Adrenal gland (tissue), 5 donors: Measurements from ENCODE around the gene SOX13.

Experiments used
- CTCF ChIP-seq, 6 experiments: fragments of 450-650 bp in 4 of 6; fragments of 200-600 bp in 2 of 6; sonication (generic) in 1 of 6; IDR thresholded peaks; 1 replicate in 5 of 6; 2 replicates in 1 of 6; pipeline versions ENCODE4 v1.5.1 to v1.8.0; 2016 to 2021; ENCODE audit warnings: antibody characterized with exemption in 6 of 6, mild to moderate bottlenecking in 2 of 6, moderate library complexity in 1 of 6
- POLR2A ChIP-seq, 2 donors: fragments of 450-650 bp; IDR thresholded peaks; one replicate each; pipeline ENCODE4 v1.6.1; 2017; ENCODE audit warnings: antibody characterized with exemption in 2 of 2, mild to moderate bottlenecking in 2 of 2, moderate library complexity in 1 of 2
- donor health status: DM: no; HTN: no; CAD: no.

- TF ChIP-seq CTCF (IDR thresholded peaks at IDR 0.05) (no peak), POLR2A (IDR thresholded peaks at IDR 0.05) (no peak)
Measured at GRCh38 chr1:204067935-204068334, 5.0 kb upstream of the SOX13 start.
